Measurements from ENCODE around the gene MMP21.
A peak's percentile ranks its signal among the peaks of the same experiment; 100 is the strongest.

The MMP21 gene

DNA sequence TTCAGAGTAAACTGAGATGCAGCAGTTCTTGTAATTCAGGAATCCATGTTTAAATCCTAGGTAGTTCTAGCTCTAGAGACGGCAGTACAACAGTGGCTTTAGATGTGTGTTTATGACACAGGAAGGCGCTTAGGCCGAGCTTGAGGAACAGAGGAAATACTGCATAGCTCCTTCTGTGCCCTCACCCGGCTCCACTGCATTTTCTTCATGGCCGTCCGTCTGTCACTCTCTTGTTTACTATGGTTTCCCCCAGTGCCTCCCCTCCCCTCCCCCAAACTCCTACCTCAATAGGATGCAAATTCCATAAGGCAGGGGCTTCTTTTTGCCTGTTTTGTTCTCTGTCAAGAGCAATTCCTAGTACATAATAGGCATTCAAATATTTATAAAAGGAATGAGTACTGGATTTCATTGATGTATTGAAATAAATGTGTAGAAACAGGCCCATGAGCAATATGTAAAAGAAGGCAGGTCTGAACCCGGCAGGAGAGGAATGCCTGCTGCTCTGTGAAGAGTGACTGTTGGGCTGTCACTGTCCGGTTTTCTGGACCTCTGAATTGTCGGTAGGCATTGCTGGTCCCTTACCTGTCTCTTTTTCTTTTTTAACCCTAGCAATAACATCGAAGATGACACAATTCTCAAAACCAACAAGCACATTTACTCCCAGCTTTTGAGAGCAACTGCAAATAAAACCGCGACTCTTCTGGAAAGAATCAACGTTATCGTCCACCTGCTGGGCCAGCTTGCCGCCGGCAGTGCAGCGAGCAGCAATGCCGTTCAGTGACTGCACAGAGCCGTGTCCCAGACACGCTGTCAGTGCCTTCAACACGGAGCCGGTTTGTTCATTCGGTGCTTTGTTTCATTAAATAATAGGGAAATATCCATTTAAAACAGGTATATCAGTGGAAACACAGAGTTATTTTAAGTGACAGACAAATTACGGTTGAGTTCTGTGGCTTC, 12.7 kb downstream of the MMP21 start:
- no peak for DNase-seq

- DNase-seq, result no peak
These were observed 13.7 kb downstream of the MMP21 start for GRCh38 chr10:125761961-125762360.

GRCh38 chr10:125757742-125758141, 17.9 kb downstream of the MMP21 start:
- no peak for DNase-seq

- no peak for DNase-seq
These were observed 18.7 kb downstream of the MMP21 start for GRCh38 chr10:125756853-125757487.

- DNase-seq, result no peak
These were observed 19.4 kb downstream of the MMP21 start for GRCh38 chr10:125756196-125756595.

DNA sequence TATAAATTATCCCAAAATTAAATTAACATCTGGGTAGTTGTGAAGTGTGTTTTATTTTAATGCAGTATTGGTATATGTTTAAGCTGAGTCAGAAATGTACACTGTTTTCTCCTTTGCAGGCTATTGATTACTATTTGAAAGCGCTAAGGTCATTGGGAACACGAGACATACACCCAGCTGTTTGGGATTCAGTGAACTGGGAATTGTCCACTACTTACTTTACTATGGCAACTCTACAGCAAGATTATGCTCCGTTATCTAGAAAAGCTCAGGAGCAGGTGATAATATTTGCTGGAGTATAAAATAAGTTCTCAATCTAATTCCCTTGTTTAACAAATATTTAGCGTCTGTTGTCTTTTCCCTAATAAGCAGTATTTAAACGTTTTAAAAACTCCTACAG, 28.2 kb downstream of the MMP21 start:
- no peak for DNase-seq

- DNase-seq, result no peak
These were observed 30.7 kb downstream of the MMP21 start for GRCh38 chr10:125744909-125745308.

DNA sequence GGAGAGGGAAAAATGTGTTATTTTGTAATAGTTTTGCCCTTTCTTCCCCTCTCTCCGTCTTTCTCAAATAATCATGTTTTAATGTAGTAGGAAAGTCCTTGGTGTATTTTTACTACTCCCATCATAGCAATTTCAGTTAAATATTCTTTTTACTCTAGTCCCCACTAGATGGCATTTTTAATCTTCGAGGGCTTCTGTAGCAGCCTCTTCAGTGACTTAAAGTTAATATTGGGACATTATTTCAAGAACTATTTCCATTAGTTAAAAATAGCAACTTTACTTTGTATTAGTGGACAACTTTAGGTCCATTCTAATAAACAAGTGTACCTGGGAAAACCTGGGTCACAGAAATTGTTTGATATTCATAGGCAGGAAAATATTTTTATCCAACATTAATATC, 33.2 kb downstream of the MMP21 start:
- DNase-seq, result no peak

DNA sequence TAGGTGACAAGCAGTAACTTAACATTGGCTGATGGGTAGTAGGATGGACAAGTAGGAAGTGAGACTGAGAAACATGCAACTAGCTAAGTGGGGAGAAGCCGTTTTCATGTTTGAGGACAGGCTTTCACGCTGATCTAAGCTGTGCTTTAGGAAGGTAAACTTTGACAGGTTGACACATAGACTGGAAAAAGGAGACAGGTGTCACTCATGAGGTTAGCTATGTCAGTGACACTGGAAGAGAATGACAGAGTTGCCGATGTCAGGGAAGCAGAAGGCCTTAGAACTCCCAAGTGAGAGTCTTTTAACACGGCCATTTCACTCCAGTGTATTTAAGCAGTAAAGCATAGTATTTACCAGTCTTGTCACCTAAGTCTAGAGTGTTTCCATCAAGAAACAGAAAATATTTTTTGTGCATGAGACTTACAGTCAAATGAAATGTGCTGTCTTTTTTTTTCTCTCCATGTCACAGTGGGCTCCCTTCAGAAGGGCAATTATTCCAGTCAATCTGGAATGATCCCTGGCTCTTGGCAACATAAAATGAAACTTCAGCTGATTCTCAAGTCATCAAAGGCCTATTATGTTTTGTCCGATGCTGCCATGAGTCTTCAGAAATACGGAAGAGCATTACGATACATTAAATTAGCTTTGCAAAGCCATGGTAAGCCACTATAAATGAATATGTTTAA, 35.5 kb downstream of the MMP21 start:
- DNase-seq, result no peak

- DNase-seq, result no peak
These were observed 37.4 kb downstream of the MMP21 start for GRCh38 chr10:125738206-125738605.

DNA sequence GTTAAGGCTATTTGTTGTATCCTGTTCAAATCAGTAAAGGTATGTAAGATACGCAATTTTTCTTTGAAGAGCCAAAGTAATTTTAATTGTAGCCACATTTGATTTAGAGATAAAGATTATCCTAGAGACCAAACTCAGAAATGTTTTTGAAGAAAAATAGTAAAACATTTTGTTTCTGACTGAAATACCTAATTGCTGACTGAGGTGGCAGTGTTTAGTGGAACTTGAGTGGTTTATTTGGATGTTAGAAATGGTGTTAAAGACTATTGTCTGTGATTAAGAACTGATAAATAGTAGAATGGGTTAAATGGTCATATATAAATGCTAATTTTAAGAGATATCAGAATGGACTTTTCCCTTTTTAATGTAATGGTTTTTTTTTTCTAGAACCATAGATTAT, 40.8 kb downstream of the MMP21 start:
- no peak for DNase-seq

DNA sequence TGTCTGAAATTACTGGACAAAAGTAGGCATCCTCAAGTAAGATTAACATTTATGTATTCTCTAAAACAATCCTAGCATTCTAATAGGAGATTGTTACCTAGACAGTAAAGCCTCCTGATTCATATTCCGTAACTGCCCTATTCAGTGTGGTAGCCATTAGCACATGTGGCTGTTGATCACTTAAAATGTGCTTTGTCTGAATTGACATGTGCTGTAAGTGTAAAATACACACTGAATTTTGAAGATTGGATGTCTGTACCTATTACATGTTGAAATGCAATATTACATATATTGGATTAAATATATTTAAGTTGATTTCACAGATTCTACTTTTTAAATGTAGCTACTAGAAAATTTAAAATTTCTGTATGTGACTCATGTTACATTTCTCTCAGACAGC, 41.5 kb downstream of the MMP21 start:
- no peak for DNase-seq

- no peak for DNase-seq
These were observed 48.2 kb downstream of the MMP21 start for GRCh38 chr10:125727436-125727835.

DNA sequence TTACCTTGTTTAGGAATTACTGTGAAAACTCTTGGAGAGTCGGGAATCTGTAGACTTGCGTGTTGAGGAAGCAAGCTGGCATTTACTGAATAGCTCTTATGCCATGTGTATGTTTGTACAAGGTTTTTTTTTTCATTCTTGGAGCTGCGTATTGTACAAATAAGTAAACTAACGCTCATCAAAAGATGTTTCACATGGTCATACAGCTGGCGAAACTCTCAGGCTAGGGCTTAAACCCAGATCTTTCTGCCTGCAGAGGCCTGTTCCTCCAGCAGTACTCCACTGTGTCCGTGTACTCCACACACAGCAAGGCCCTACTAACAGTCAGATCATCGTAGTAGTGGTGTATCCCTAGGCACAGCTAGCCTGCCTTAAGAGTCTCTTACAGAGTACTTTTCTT, 48.7 kb downstream of the MMP21 start:
- DNase-seq, result no peak

DNA sequence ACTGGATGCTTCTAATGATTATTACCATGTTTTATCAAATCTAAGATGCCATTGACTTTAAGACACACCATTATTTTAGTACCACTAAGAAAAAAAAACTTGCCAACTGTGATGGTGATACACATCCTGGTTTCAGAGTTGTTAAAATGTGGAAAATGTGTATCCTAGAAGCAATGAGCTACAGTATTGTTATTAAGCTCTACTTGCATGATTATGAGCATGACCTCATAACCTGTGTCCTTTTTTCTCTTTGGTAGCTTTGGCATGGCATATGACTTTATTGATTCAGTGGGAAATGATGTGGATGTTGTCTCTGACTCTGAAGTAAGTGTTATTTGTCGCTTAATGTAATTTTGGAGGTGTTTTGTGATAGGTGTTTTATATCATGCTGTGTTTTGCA, 52.8 kb downstream of the MMP21 start:
- no peak for DNase-seq

- no peak for DNase-seq
These were observed 54.6 kb downstream of the MMP21 start for GRCh38 chr10:125721035-125721434.

- no peak for DNase-seq
These were observed 55.6 kb downstream of the MMP21 start for GRCh38 chr10:125720002-125720382.

- DNase-seq, result peak; percentile 89
These were observed 56.2 kb downstream of the MMP21 start, which contains the start of gene EDRF1 for GRCh38 chr10:125719173-125720001. EDRF1 (plus strand) TSS chr10:125719709; CDS start chr10:125719808, 99 bp downstream.

Data from NCI-H1417 treated with DMSO at 0.1 percent for 48 hours (cell line).